MG63 (cell line): Measurements from ENCODE around the gene POT1. TPM values are rescaled to one million over a fixed set of nuclear protein-coding genes. Genes with fewer than 3 reads are reported as not detected.

Experiments used
- DNase-seq: peaks from one replicate; pipeline ENCODE4 v3.0.0-alpha.2; 2020
- H3K27me3 ChIP-seq: fragments of 250-450 bp; sonication (Bioruptor Pico); 2 replicates; pipeline ENCODE4 v1.5.1; 2020; ENCODE audit warnings: mild to moderate bottlenecking, moderate library complexity
- H3K36me3 ChIP-seq: fragments of 250-450 bp; sonication (Bioruptor Pico); 2 replicates; pipeline ENCODE4 v1.5.1; 2020; ENCODE audit warnings: mild to moderate bottlenecking, moderate library complexity
- H3K4me3 ChIP-seq: fragments of 250-450 bp; sonication (Bioruptor Pico); 2 replicates; pipeline ENCODE4 v1.5.1; 2020; ENCODE audit warnings: mild to moderate bottlenecking, moderate library complexity
- H3K9me3 ChIP-seq: fragments of 250-450 bp; sonication (Bioruptor Pico); 2 replicates; pipeline ENCODE4 v1.5.1; 2020; ENCODE audit warnings: mild to moderate bottlenecking, moderate library complexity
- total RNA-seq: library from RNA; depleted of rRNA; stranded (reverse); fragments of >200 nt; shearing (Covaris generic); gene quantifications from 2 replicates; pipeline ENCODE4 v1.2.3, GENCODE V29; 2014; ENCODE audit warnings: low replicate concordance

The POT1 gene
- total RNA-seq, 1 experiment from 2014 or later: 10.5 TPM

- Histone ChIP-seq H3K9me3 (no peaks in the 10 kb centered on the region), H3K36me3 (no peaks in the 10 kb centered on the region), H3K4me3 (no peak overlapping the region), H3K27me3 (no peaks in the 10 kb centered on the region)
- DNase-seq: no peak
Measured at GRCh38 chr7:124790645-124791044, 139.0 kb downstream of the POT1 start.

DNA sequence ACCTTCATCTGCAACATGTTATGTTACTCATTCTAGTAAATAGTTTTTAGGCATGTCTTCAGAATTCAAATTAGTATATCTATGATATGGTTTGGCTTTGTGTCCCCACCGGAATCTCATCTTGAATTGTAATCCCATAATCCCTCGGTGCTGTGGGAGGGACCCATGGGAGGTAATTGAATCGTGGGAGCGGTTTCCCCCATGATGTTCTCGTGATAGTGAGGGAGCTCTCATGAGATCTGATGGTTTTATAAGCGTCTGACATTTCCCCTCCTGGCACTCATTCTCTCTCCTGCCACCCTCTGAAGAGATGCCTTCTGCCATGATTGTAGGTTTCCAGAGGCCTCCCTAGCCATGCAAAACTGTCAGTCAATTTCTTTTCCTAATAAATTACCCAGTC, 143.6 kb downstream of the POT1 start:
- H3K27me3 ChIP-seq: no peaks in the 10 kb centered on the region
- H3K9me3 ChIP-seq: no peaks in the 10 kb centered on the region
- DNase-seq: no peak
- H3K4me3 ChIP-seq: no peak overlapping the region
- H3K36me3 ChIP-seq: no peaks in the 10 kb centered on the region

GRCh38 chr7:124784879-124785818, 144.5 kb downstream of the POT1 start:
- Histone ChIP-seq H3K9me3 (no peaks in the 10 kb centered on the region), H3K4me3 (no peak overlapping the region), H3K27me3 (no peaks in the 10 kb centered on the region), H3K36me3 (no peaks in the 10 kb centered on the region)
- DNase-seq: peak; percentile 33

DNA sequence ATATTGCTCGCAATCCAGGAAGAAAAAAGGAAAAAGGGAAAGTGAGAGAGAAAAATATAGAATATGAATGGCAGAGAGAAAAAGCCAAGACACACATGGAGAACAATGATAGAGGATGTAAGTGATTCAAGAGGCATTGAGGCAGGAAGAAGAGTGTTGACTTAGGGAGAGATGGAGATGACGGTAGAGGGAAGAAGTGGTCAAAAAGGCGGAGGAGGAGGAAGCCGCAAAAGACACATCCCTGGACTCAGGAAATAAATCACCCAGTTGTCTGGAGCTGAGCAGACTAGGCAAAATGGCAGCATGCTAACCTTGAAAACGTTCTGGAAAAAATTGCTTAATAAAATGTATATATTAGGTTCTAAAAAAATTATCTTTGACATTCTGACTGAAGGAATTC, 146.4 kb downstream of the POT1 start:
- Histone ChIP-seq H3K36me3 (no peaks in the 10 kb centered on the region), H3K27me3 (no peaks in the 10 kb centered on the region), H3K9me3 (no peaks in the 10 kb centered on the region), H3K4me3 (no peak overlapping the region)
- no peak for DNase-seq

DNA sequence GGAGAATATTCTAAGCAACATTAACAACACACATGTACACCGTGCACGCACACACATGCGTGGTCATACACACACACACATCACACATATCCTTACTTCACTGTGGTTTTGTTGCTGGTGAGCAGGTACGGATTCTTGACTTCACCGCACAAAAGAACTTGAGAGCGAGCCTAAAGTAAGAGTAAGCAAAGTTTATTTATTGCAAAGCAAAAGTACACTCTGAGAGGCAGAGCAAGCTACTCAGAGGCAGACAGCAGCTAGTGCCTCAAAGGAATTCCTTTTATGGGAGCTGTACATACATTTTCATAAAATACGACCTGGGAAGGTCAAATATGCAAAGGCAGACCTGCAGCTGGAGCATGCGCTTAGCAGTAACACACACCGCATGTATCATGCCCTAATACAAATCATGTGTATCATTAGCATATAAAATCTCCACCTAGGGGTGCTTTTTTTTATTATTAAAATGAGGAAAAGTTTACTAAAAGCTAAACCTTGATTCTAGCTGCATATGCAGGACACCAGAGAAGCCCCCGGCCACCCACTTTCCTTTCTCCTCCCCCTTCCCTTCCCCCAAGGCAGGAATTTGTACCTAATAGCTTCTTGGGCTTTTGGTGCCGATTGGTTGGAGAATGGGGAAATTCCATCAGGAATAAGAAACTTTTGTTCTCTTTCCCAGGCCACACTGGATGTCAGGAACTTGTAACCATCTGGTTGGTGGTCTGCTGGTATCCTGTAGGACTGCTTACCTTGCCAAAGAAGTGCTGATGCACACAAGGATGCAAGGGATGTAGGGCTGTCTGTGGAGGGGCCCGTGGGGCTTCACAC, 147.5 kb downstream of the POT1 start:
- no peaks in the 10 kb centered on the region for H3K36me3 ChIP-seq
- DNase-seq: no peak
- H3K4me3 ChIP-seq: no peak overlapping the region
- no peaks in the 10 kb centered on the region for H3K27me3 ChIP-seq
- no peaks in the 10 kb centered on the region for H3K9me3 ChIP-seq

- H3K27me3 ChIP-seq: no peaks in the 10 kb centered on the region
- no peaks in the 10 kb centered on the region for H3K9me3 ChIP-seq
- H3K4me3 ChIP-seq: no peak overlapping the region
- no peak for DNase-seq
- H3K36me3 ChIP-seq: no peaks in the 10 kb centered on the region
Measured at GRCh38 chr7:124781418-124781817, 148.2 kb downstream of the POT1 start.

DNA sequence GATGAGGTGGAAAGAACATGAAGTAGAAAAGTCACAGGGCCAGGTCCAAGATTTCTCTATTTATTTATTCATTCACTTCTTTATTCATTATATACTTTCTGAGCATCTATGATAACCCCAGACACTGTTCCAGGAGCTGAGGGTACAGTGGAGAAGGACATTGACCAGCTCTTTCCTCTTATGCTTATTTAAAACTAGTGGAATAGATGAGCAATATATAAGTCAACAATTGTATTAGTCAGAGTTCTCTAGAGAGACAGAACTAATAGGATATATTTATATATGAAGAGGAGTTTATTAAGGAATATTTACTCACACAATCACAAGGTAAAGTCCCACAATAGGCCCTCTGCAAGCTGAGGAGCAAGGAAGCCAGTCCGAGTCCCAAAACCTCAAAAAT, 149.0 kb downstream of the POT1 start:
- Histone ChIP-seq H3K36me3 (no peaks in the 10 kb centered on the region), H3K9me3 (no peaks in the 10 kb centered on the region), H3K4me3 (no peak overlapping the region), H3K27me3 (no peaks in the 10 kb centered on the region)
- DNase-seq: no peak

DNA sequence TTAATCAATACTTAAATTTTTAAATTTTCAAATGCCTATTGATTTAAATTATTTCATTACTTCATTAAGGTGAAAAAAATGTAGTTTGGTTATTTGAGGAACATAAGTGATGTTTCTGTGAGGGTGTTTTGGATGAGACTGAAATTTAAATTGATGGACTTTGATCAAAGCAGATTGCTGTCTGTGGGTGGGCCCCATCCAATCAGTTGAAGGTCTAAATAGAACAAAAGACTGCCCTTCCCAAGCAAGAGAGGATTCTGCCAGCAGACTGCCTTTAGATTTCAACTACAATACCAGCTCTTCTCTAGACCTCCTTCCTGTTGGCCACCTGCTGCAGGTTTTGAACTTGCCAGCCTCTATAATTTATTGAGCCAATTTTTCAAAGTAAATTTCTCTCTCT, 149.6 kb downstream of the POT1 start:
- no peaks in the 10 kb centered on the region for H3K9me3 ChIP-seq
- no peaks in the 10 kb centered on the region for H3K36me3 ChIP-seq
- no peak for DNase-seq
- no peaks in the 10 kb centered on the region for H3K27me3 ChIP-seq
- H3K4me3 ChIP-seq: no peak overlapping the region

DNA sequence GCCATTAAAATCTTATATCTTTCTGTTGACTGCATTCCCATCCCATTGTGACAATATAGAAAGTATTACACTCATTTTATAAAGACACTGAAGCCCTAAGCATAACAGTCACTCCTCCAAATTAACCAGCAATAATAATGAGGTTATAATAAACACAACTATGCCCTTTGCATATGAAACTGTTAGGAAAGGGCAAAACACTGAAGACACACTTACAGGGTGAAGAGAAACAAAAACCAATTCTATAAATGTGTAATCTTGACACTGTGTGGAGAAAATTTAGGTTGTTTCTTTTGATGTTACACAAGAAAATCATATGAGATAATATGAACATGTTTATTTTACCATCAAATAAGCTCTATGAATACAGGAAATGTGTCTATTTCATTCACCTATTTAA, 150.0 kb downstream of the POT1 start:
- H3K27me3 ChIP-seq: no peaks in the 10 kb centered on the region
- no peak for DNase-seq
- no peaks in the 10 kb centered on the region for H3K9me3 ChIP-seq
- H3K4me3 ChIP-seq: no peak overlapping the region
- H3K36me3 ChIP-seq: no peaks in the 10 kb centered on the region

GRCh38 chr7:124779194-124779593, 150.4 kb downstream of the POT1 start:
- no peak overlapping the region for H3K4me3 ChIP-seq
- H3K36me3 ChIP-seq: no peaks in the 10 kb centered on the region
- no peak for DNase-seq
- H3K27me3 ChIP-seq: no peaks in the 10 kb centered on the region
- no peaks in the 10 kb centered on the region for H3K9me3 ChIP-seq

- H3K36me3 ChIP-seq: no peaks in the 10 kb centered on the region
- DNase-seq: no peak
- no peak overlapping the region for H3K4me3 ChIP-seq
- no peaks in the 10 kb centered on the region for H3K9me3 ChIP-seq
- H3K27me3 ChIP-seq: no peaks in the 10 kb centered on the region
Measured at GRCh38 chr7:124777268-124777667, 152.4 kb downstream of the POT1 start.

GRCh38 chr7:124776153-124776552, 153.5 kb downstream of the POT1 start:
- Histone ChIP-seq H3K27me3 (no peaks in the 10 kb centered on the region), H3K36me3 (no peaks in the 10 kb centered on the region)
- DNase-seq: no peak

GRCh38 chr7:124775422-124775821, 154.2 kb downstream of the POT1 start:
- no peak for DNase-seq
- Histone ChIP-seq H3K4me3 (no peak overlapping the region), H3K27me3 (no peaks in the 10 kb centered on the region), H3K36me3 (no peaks in the 10 kb centered on the region), H3K9me3 (no peaks in the 10 kb centered on the region)

More at GRCh38 chr7:124776153-124776552, 153.5 kb downstream of the POT1 start:
- Histone ChIP-seq H3K4me3 (no peak overlapping the region), H3K9me3 (no peaks in the 10 kb centered on the region)

- no peak for DNase-seq
- no peaks in the 10 kb centered on the region for H3K9me3 ChIP-seq
- no peaks in the 10 kb centered on the region for H3K36me3 ChIP-seq
- no peaks in the 10 kb centered on the region for H3K27me3 ChIP-seq
- H3K4me3 ChIP-seq: no peak overlapping the region
Measured at GRCh38 chr7:124773938-124774337, 155.7 kb downstream of the POT1 start.

DNA sequence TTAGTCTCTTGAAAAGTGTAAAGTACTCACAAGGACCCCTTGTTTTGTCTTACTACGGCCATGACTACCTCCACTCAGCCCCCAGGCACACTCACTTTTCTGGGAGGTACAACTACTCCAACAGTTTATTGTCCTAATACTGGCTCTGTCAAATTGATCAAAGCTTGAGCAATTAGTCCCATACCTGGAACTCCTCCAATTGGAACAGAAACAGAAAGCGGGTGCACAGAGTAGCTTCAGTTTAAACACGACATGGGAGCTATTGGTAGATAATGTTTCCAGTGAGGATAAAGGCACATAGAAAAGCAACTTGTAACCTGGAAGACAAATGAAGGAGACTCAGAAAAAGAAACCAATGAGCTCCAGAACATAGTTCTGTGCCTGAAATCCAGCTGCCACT, 156.3 kb downstream of the POT1 start:
- no peak for DNase-seq
- H3K4me3 ChIP-seq: no peak overlapping the region
- no peaks in the 10 kb centered on the region for H3K36me3 ChIP-seq
- H3K9me3 ChIP-seq: no peaks in the 10 kb centered on the region
- H3K27me3 ChIP-seq: no peaks in the 10 kb centered on the region
